Measurements from ENCODE around the gene BOLA3.
"Not testable (repeated sequence)": the region's sequence is repeated elsewhere in the genome, so short reads cannot be mapped to it uniquely, and the experiment has no call there.

The BOLA3 gene

GRCh38 chr2:74148457-74149246 is 940 bp upstream of the BOLA3 start:
- peak; percentile 51 for DNase-seq

- no peak for DNase-seq
Measured at GRCh38 chr2:74146929-74147726, 584 bp downstream of the BOLA3 start.

- no peak for DNase-seq
Measured at GRCh38 chr2:74142340-74142739, 5.4 kb downstream of the BOLA3 start.

- DNase-seq, result no peak
Measured at GRCh38 chr2:74138600-74139323, 8.9 kb downstream of the BOLA3 start.

GRCh38 chr2:74137651-74138599 is 9.8 kb downstream of the BOLA3 start:
- no peak for DNase-seq

GRCh38 chr2:74131901-74132300 is 15.8 kb downstream of the BOLA3 start:
- DNase-seq, result no peak

GRCh38 chr2:74130211-74130995 is 17.3 kb downstream of the BOLA3 start:
- DNase-seq, result no peak

- no peak for DNase-seq
Measured at GRCh38 chr2:74128206-74128605, 19.5 kb downstream of the BOLA3 start.

- DNase-seq, result not testable (repeated sequence)
Measured at GRCh38 chr2:74123955-74124354, 23.8 kb downstream of the BOLA3 start.

GRCh38 chr2:74121846-74122245 is 25.9 kb downstream of the BOLA3 start:
- DNase-seq, result not testable (repeated sequence)

GRCh38 chr2:74119912-74120825 is 27.5 kb downstream of the BOLA3 start:
- peak; percentile 75 for DNase-seq

GRCh38 chr2:74119339-74119738 is 28.4 kb downstream of the BOLA3 start:
- no peak for DNase-seq

GRCh38 chr2:74111380-74111779 is 36.3 kb downstream of the BOLA3 start:
- DNase-seq, result no peak

- no peak for DNase-seq
Measured at GRCh38 chr2:74110537-74110936, 37.2 kb downstream of the BOLA3 start.

GRCh38 chr2:74109551-74109950 is 38.2 kb downstream of the BOLA3 start:
- no peak for DNase-seq

- DNase-seq, result no peak
Measured at GRCh38 chr2:74107071-74107470, 40.6 kb downstream of the BOLA3 start.

GRCh38 chr2:74105413-74105812 is 42.3 kb downstream of the BOLA3 start:
- no peak for DNase-seq

GRCh38 chr2:74104839-74105238 is 42.9 kb downstream of the BOLA3 start:
- DNase-seq, result no peak

- no peak for DNase-seq
Measured at GRCh38 chr2:74103763-74104162, 43.9 kb downstream of the BOLA3 start.

GRCh38 chr2:74102516-74102915 is 45.2 kb downstream of the BOLA3 start:
- DNase-seq, result no peak
